Trophoblast cell (in vitro differentiated cells and primary cell): Measurements from ENCODE around the gene CKS1B.

Experiments
- DNase-seq, 2 donors: peaks; one replicate each; pipeline ENCODE4 v3.0.0-alpha.2; 2016
- H2AFZ ChIP-seq: 2 replicates; pipeline ENCODE4 v1.6.1; 2013; ENCODE audit warnings: low read length, moderate library complexity, mild to moderate bottlenecking; ENCODE audit not compliant: insufficient read depth, poor library complexity
- H2AK5ac ChIP-seq: 2 replicates; pipeline ENCODE4 v1.6.1; 2013; ENCODE audit warnings: mild to moderate bottlenecking, low read length
- H2BK120ac ChIP-seq: 2 replicates; pipeline ENCODE4 v1.6.1; 2013; ENCODE audit warnings: low read length, mild to moderate bottlenecking, moderate library complexity; ENCODE audit not compliant: insufficient read depth, poor library complexity
- H2BK12ac ChIP-seq: 2 replicates; pipeline ENCODE4 v1.6.1; 2013; ENCODE audit warnings: mild to moderate bottlenecking, low read length, moderate library complexity
- H2BK5ac ChIP-seq: 2 replicates; pipeline ENCODE4 v1.6.1; 2013; ENCODE audit warnings: low read length, low read depth, moderate library complexity, mild to moderate bottlenecking; ENCODE audit not compliant: poor library complexity
- H3K14ac ChIP-seq: 2 replicates; pipeline ENCODE4 v1.6.1; 2013; ENCODE audit warnings: mild to moderate bottlenecking, low read length
- H3K18ac ChIP-seq: 2 replicates; pipeline ENCODE4 v1.6.1; 2013; ENCODE audit warnings: mild to moderate bottlenecking, low read length
- H3K23ac ChIP-seq: 2 replicates; pipeline ENCODE4 v1.6.1; 2013; ENCODE audit warnings: low read length
- H3K27ac ChIP-seq: 2 replicates; pipeline ENCODE4 v1.5.1; 2013; ENCODE audit warnings: low read depth, mild to moderate bottlenecking, inconsistent platforms, low read length, moderate library complexity
- H3K27me3 ChIP-seq: 2 replicates; pipeline ENCODE4 v1.6.1; 2013; ENCODE audit warnings: inconsistent platforms, mild to moderate bottlenecking, low read length, moderate library complexity; ENCODE audit not compliant: insufficient read depth
- H3K36me3 ChIP-seq, 2 experiments: 1 replicate in 1 of 2; 2 replicates in 1 of 2; pipeline ENCODE4 v1.6.1; 2013; ENCODE audit warnings: low read length in 2 of 2, mild to moderate bottlenecking in 2 of 2, moderate library complexity in 1 of 2; ENCODE audit not compliant: insufficient read depth in 2 of 2, control insufficient read depth in 1 of 2
- H3K4ac ChIP-seq: 2 replicates; pipeline ENCODE4 v1.6.1; 2013; ENCODE audit warnings: low read depth, mild to moderate bottlenecking, low read length, moderate library complexity
- H3K4me1 ChIP-seq, 2 experiments: 1 replicate in 1 of 2; 2 replicates in 1 of 2; pipeline ENCODE4 v1.6.1; 2013; ENCODE audit warnings: low read length in 2 of 2, mild to moderate bottlenecking in 2 of 2, moderate library complexity in 1 of 2; ENCODE audit not compliant: insufficient read depth in 2 of 2, control insufficient read depth in 1 of 2
- H3K4me2 ChIP-seq: 2 replicates; pipeline ENCODE4 v1.6.1; 2013; ENCODE audit warnings: inconsistent platforms, mild to moderate bottlenecking, low read length, moderate library complexity
- H3K4me3 ChIP-seq: 2 replicates; pipeline ENCODE4 v1.5.1; 2013; ENCODE audit warnings: mild to moderate bottlenecking, low read depth, low read length, inconsistent platforms
- H3K79me1 ChIP-seq: one replicate; pipeline ENCODE4 v1.6.1; 2013; ENCODE audit warnings: low read length
- H3K79me2 ChIP-seq: 2 replicates; pipeline ENCODE4 v1.6.1; 2013; ENCODE audit warnings: low read length, mild to moderate bottlenecking; ENCODE audit not compliant: control insufficient read depth, insufficient read depth, poor library complexity
- H3K9ac ChIP-seq: 2 replicates; pipeline ENCODE4 v1.6.1; 2013; ENCODE audit warnings: mild to moderate bottlenecking, low read length
- H3K9me3 ChIP-seq: 2 replicates; pipeline ENCODE4 v1.6.1; 2013; ENCODE audit warnings: low read depth, mild to moderate bottlenecking, control low read depth, inconsistent platforms, low read length; ENCODE audit not compliant: insufficient read depth
- H4K12ac ChIP-seq: 2 replicates; pipeline ENCODE4 v1.6.1; 2013; ENCODE audit warnings: low read depth, mild to moderate bottlenecking, low read length, moderate library complexity
- H4K8ac ChIP-seq: 2 replicates; pipeline ENCODE4 v1.6.1; 2013; ENCODE audit warnings: low read depth, mild to moderate bottlenecking, low read length, moderate library complexity
- H4K91ac ChIP-seq: one replicate; pipeline ENCODE4 v1.6.1; 2013; ENCODE audit warnings: low read depth, mild to moderate bottlenecking, low read length, moderate library complexity
- WGBS: extraction: QIAGEN DNeasy Blood & Tissue Kit; methylation state at CpG from one replicate; pipeline ENCODE4 v1.1.7; 2013; ENCODE audit warnings: missing lambda C conversion rate; ENCODE audit not compliant: insufficient read length, insufficient coverage; ENCODE audit errors: extremely low coverage; 5-methylcytosine and 5-hydroxymethylcytosine counted together

Gene CKS1B

GRCh38 chr1:155000726-155001424 is 26.4 kb downstream of the CKS1B start:
- Histone ChIP-seq H3K79me1 (peaks cover 36% of the 10 kb centered on the region), H3K9ac (peak overlapping the region; percentile 67), H2AK5ac (no peak overlapping the region), H2AFZ (peak overlapping the region; percentile 68), H3K18ac (peak overlapping the region; percentile 89), H2BK120ac (peak overlapping the region; percentile 91), H3K4ac (no peak overlapping the region), H4K12ac (peak overlapping the region; percentile 94), H3K27ac (peak overlapping the region; percentile 96), H3K4me1 (peaks cover 14% of the 10 kb centered on the region in 2 experiments), H4K8ac (peak overlapping the region; percentile 88), H3K23ac (no peak overlapping the region), H3K36me3 (no peaks in the 10 kb centered on the region), H2BK5ac (peak overlapping the region; percentile 98), H3K4me3 (peak overlapping the region; percentile 81), H3K9me3 (no peaks in the 10 kb centered on the region), H4K91ac (peak overlapping the region; percentile 82), H2BK12ac (peak overlapping the region; percentile 46), H3K14ac (peak overlapping the region; percentile 72), H3K27me3 (no peaks in the 10 kb centered on the region), H3K79me2 (peaks cover 18% of the 10 kb centered on the region), H3K4me2 (peak overlapping the region; percentile 98)
- no CpG with 5 or more reads among the region's 43 CpGs for WGBS
- peak; percentile 98 to 99 for DNase-seq

- no peak overlapping the region for H3K23ac ChIP-seq
- H2BK5ac ChIP-seq: peak overlapping the region; percentile 85
- H3K9me3 ChIP-seq: no peaks in the 10 kb centered on the region
- no peak overlapping the region for H4K12ac ChIP-seq
- peak overlapping the region; percentile 5 for H3K18ac ChIP-seq
- peak overlapping the region; percentile 37 for H3K9ac ChIP-seq
- H3K79me1 ChIP-seq: peaks cover 36% of the 10 kb centered on the region
- H3K4me2 ChIP-seq: peak overlapping the region; percentile 98
- no peak for DNase-seq
- peak overlapping the region; percentile 13 for H2BK12ac ChIP-seq
- H2AK5ac ChIP-seq: no peak overlapping the region
- peak overlapping the region; percentile 10 for H3K14ac ChIP-seq
- peak overlapping the region; percentile 87 for H3K27ac ChIP-seq
- H4K8ac ChIP-seq: peak overlapping the region; percentile 43
- H3K4me3 ChIP-seq: peak overlapping the region; percentile 81
- peaks cover 14 to 17% of the 10 kb centered on the region in 2 experiments for H3K4me1 ChIP-seq
- H3K79me2 ChIP-seq: peaks cover 18% of the 10 kb centered on the region
- no CpG with 5 or more reads among the region's 11 CpGs for WGBS
- H2AFZ ChIP-seq: no peak overlapping the region
- peak overlapping the region; percentile 45 for H2BK120ac ChIP-seq
- peaks cover 0 to 3% of the 10 kb centered on the region in 2 experiments for H3K36me3 ChIP-seq
- no peaks in the 10 kb centered on the region for H3K27me3 ChIP-seq
- no peak overlapping the region for H3K4ac ChIP-seq
- peak overlapping the region; percentile 76 for H4K91ac ChIP-seq
Observed at GRCh38 chr1:155001425-155001674, 26.9 kb downstream of the CKS1B start.

DNA sequence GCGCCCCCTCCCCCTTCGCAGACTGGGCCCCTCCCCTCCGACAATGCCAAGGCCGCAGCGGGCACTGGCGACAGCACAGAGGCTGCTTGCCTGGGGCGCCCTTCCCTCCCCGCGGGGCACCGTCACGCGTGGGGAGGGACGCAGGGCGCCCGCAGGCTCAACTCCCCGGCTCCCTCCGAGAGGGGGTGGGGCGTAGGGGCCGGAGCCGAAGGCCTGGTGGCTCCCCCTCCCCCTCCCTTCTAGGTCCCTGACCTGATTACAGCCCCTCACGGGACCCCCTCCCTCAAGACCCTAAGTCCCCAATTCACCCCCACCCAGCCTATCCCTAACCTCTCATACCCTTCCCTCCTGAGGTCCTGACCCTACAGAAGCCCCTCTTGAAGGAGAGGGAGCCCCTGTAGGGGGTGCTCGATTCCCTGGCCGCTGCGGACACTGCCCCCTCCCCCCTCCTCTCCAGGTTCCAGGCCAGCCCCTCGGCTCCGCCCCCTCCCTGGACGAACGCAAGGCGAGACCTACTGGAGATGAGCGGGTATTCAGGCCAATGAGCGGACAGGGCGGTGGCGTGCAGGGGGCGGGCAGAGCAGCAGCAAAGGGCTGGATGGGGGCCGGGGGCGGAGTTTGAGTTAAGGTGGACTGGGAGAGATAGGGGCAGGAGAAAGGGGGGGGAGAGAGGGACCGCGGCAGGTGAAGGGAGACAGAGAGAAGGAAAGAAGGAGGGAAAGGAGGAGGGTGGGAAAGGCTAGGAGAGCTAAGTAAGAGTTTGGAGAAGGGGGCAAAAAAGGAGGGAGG is 27.4 kb downstream of the CKS1B start:
- no CpG with 5 or more reads among the region's 38 CpGs for WGBS
- Histone ChIP-seq H4K12ac (no peak overlapping the region), H3K36me3 (peaks cover 0 to 7% of the 10 kb centered on the region in 2 experiments), H3K79me2 (peaks cover 18% of the 10 kb centered on the region), H2BK12ac (peak overlapping the region; percentile 74), H2AK5ac (no peak overlapping the region), H2BK120ac (peak overlapping the region; percentile 73), H3K9ac (peak overlapping the region; percentile 59), H2BK5ac (peak overlapping the region; percentile 85), H3K4ac (no peak overlapping the region), H3K4me1 (peaks cover 14 to 19% of the 10 kb centered on the region in 2 experiments), H4K8ac (peak overlapping the region; percentile 43), H3K27ac (peak overlapping the region; percentile 87), H3K4me2 (peak overlapping the region; percentile 98), H3K23ac (no peak overlapping the region), H3K79me1 (peaks cover 36% of the 10 kb centered on the region), H4K91ac (peak overlapping the region; percentile 76), H3K14ac (peak overlapping the region; percentile 64), H3K27me3 (no peaks in the 10 kb centered on the region), H3K18ac (peak overlapping the region; percentile 58), H3K9me3 (no peaks in the 10 kb centered on the region), H2AFZ (peak overlapping the region; percentile 14), H3K4me3 (peak overlapping the region; percentile 81)
- DNase-seq: peak; percentile 98 to 99

DNA sequence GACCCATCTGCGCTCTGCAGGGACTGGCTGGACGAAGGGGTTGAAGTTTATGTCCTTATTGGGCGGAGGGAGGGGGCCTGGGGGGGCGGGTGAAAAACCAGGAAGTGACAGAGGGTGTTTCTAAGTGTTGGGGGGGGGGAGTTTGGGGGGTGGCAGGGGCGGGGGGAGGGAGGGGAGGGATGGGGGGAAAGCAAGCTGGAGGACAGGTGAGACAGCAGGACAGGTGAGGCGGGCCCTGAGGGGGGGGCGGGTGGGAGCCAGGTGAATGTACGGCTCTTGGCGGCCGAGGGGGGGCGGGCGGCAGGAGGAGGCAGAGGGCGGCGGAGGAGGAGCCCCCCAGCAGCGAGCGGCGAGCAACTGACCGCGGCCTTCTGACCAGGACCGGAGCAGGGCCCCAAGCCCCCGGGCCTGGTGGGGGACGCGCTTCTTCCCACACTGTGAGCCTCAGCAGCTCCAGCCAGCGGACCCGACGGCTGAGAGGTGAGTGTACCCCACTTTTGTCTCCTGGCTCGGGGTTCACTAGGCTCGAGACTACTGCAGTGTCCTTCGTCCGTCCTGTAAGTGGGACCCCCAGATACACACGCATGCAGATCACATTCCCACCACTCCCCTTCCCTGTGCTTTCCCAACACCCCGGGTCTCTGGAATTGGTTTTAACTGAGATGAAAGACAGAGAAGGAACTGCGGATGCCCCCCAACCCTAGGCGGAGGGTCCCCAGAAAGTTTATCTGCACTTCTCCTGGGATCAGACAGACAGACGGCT is 28.2 kb downstream of the CKS1B start, which contains the start of gene ZBTB7B:
Gene ZBTB7B, plus strand, starts transcription at position 339 of the 763 bp plus-strand sequence. CDS start 11,859 bp downstream, outside the sequence.
- Histone ChIP-seq H3K79me1 (peaks cover 36% of the 10 kb centered on the region), H3K79me2 (peaks cover 18% of the 10 kb centered on the region), H3K18ac (peak within 1 kb of the TSS; percentile 97), H3K36me3 (peaks cover 0 to 7% of the 10 kb centered on the region in 2 experiments), H2AK5ac (peak within 1 kb of the TSS; percentile 96), H3K27ac (peak within 1 kb of the TSS; percentile 89), H3K23ac (no peak within 1 kb of the TSS), H2BK12ac (peak within 1 kb of the TSS; percentile 85), H3K4me1 (peaks cover 14 to 19% of the 10 kb centered on the region in 2 experiments), H3K4me2 (peak within 1 kb of the TSS; percentile 98), H3K27me3 (no peaks in the 10 kb centered on the region), H3K4me3 (peak within 1 kb of the TSS; percentile 93), H2BK120ac (peak within 1 kb of the TSS; percentile 96), H3K9me3 (no peaks in the 10 kb centered on the region), H2AFZ (peak within 1 kb of the TSS; percentile 66), H3K9ac (peak within 1 kb of the TSS; percentile 59), H3K14ac (peak within 1 kb of the TSS; percentile 98), H4K8ac (peak within 1 kb of the TSS; percentile 90), H4K91ac (peak within 1 kb of the TSS; percentile 97), H4K12ac (peak within 1 kb of the TSS; percentile 86), H2BK5ac (peak within 1 kb of the TSS; percentile 95), H3K4ac (peak within 1 kb of the TSS; percentile 98)
- DNase-seq: peak; percentile 30 to 50
- no CpG with 5 or more reads among the region's 35 CpGs for WGBS
